Fibroblast of mammary gland (primary cell): ENCODE measurements around the gene CNOT2.
A peak's percentile ranks its signal among the peaks of the same experiment; 100 is the strongest.

Experiments
- DNase-seq: peaks from one replicate; pipeline ENCODE4 v3.0.0-alpha.2; 2010; ENCODE audit warnings: low read depth
- H3K4me3 ChIP-seq: 2 replicates; pipeline ENCODE4 v1.5.1; 2011; ENCODE audit warnings: low read depth, mild to moderate bottlenecking, low read length, moderate library complexity; ENCODE audit not compliant: control insufficient read depth
- TF ChIP-seq, protein P1 (sequence below): conservative IDR thresholded peaks from 2 replicates; pipeline ENCODE4 v1.5.1; 2011; ENCODE audit warnings: low read depth, low read length, inconsistent platforms; ENCODE audit not compliant: control insufficient read depth, insufficient read depth

Gene CNOT2

DNA sequence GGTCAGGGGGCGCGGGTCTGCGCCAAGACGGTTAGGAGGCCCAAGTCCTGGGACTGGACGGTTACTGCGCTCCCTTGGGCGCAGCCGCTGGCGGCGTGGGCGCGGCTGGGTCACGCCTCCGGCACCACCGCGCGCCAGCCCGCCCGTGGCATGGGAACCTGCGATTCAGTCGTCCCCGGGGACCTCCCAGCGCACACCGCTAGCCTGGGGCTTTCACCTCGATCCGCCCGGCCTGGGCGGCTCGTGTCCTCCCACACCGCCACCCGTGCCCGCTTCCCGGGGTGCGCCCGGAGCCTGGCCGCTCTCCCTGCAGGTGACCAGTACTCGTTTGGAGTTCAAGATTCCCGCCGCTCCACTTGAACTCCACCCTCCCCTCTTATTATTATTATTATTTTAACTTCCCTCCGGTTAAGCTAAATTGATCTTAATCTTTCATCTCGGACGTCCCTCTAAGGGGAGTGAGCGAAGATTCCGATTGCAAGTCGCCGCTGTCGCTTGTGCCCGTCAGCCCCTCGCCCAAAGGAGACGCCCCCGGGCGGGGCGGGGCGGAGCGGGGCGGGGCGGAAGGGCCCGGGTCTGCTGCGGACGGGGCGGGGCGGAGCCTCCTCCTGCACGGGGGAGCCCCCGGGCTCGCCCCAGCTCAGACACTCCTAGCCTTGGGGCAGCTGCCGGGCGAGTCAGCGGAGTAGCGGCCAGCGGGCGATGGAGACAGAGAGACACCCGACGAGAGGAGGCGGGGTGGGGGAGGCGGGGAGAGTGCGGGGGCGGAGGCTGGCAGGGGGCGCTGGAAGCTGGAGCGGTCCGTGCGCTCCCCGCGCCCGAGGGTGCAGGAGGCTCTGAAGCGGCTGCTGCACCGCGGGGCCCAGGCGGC, 122.7 kb downstream of the CNOT2 start, which contains the start of gene KCNMB4:
KCNMB4 (plus strand) TSS at position 643 of the 871 bp plus-strand sequence. CDS start 445 bp downstream, outside the sequence.
- DNase-seq, result no peak
- TF ChIP-seq, protein P1, sequence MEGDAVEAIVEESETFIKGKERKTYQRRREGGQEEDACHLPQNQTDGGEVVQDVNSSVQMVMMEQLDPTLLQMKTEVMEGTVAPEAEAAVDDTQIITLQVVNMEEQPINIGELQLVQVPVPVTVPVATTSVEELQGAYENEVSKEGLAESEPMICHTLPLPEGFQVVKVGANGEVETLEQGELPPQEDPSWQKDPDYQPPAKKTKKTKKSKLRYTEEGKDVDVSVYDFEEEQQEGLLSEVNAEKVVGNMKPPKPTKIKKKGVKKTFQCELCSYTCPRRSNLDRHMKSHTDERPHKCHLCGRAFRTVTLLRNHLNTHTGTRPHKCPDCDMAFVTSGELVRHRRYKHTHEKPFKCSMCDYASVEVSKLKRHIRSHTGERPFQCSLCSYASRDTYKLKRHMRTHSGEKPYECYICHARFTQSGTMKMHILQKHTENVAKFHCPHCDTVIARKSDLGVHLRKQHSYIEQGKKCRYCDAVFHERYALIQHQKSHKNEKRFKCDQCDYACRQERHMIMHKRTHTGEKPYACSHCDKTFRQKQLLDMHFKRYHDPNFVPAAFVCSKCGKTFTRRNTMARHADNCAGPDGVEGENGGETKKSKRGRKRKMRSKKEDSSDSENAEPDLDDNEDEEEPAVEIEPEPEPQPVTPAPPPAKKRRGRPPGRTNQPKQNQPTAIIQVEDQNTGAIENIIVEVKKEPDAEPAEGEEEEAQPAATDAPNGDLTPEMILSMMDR, result no peak
- peak within 1 kb of the TSS; percentile 58 for H3K4me3 ChIP-seq

DNA sequence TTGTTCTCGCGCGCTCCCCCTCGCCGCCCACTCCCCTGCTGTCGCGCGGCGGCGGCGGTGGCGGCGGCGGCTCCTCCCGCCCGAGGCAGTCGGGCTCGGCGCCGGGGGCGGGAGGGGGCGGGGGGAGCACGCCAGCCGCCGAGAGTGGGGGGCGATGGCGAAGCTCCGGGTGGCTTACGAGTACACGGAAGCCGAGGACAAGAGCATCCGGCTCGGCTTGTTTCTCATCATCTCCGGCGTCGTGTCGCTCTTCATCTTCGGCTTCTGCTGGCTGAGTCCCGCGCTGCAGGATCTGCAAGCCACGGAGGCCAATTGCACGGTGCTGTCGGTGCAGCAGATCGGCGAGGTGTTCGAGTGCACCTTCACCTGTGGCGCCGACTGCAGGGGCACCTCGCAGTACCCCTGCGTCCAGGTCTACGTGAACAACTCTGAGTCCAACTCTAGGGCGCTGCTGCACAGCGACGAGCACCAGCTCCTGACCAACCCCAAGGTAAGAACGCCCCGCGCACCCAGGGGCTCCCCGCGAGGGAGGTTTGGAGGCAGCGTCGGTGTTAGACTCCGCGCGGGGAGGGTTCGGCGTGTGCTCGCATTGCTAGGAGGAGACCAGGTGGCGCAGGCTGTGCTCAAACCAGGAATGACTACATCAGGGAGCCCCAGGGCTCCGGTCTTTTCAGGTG, 123.5 kb downstream of the CNOT2 start:
- TF ChIP-seq, protein P1, result no peak
- DNase-seq, result peak; percentile 19
- H3K4me3 ChIP-seq, result peak overlapping the region; percentile 48

DNA sequence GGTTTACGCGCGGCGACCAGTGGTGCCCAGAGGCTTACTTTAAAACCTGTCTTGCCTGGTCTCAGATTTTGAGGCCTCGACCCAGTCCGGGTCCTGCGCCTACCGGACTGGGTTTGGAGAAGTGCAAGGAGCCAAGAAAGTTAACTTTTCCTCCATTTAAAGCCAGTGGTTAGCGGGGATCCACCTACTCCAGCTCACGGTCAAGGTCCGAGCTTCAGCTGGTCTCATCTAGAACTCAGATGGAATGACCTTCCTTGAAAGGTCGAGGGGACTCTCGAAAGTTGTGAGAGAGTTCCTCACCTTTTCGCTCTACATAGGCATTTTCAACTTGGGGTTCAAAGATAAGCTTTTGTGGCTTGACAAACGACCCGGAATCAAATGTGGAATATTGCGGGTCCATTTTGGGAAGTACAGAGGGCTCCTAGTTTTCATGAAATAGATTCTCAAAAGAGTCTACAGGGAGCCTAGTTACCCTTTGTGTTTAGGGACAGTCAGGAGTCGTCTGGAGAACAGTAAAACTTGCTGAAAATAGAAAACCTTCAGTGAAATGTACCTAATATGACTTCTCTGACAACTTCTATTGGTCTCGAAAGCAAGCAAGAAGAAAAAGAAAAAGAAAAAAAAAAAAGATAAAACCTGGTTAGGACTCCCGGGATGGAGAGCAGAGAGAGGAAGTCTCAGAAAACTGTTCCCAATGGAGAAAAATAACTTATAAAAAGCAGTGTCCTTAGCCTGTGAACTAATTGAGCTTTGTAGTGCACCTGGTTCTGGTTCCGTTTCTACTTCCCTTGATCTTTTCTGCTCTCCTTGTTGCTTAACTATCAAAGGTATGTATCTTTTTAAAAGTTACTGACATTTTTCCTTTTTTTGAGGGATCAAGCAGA, 124.3 kb downstream of the CNOT2 start:
- DNase-seq, result no peak
- peak overlapping the region; percentile 48 for H3K4me3 ChIP-seq
- TF ChIP-seq, protein P1, result no peak

DNA sequence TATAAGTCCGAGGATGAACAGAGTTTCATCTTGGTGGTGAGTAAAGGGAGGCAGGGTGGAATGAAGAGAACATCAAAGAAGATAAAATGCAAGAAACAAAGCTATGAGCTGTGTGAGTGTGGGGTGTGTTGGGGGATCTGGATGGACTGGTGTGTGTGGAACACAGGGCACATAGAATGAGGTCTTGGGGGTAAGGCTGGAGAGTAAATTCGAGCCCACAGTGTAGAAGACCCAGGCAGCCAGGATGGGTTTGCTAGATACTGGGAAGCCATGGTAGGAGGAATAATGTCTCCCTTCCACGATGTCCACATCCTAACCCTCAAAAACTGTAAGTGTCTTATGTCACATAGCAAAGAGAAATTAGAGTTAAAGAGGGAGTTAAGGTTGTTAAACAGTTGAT, 129.6 kb downstream of the CNOT2 start:
- TF ChIP-seq, protein P1, result no peak
- H3K4me3 ChIP-seq, result no peak overlapping the region
- no peak for DNase-seq

DNA sequence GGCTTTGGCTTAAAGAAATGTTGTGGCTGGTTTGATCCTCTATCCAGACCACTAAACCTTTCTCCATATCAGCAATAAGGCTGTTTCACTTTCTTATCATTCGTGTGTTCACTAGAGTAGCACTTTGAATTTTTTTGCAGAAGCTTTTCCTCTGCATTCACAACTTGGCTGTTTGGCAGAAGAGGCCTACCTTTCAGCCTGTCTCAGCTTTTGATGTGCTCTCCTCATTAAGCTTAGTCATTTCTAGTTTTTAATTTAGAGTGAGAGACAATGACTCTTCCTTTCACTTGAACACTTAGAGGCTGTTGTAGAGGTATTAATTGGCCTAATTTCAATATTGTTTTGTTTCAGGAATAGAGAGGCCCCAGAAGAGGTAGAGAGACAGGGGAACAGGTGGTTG, 136.6 kb downstream of the CNOT2 start:
- TF ChIP-seq, protein P1, result no peak
- DNase-seq, result no peak
- no peak overlapping the region for H3K4me3 ChIP-seq

DNA sequence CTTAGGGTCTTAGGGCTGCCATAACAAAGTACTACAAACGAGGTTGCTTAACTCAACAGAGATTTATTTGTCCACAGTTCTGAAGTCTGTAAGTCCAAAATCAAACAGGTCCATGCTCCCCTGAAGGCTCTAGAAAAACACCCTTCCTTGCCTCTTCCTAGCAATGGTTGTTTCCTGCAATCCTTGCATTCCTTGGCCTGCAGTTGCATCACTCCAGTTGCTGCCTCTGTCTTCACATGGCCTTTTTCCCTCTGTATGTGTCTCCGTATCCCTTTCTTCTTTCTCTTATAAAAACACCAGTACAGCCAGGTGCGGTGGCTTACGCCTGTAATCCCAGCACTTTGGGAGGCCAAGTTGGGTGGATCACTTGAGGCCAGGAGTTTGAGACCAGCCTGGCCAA, 140.3 kb downstream of the CNOT2 start:
- no peak overlapping the region for H3K4me3 ChIP-seq
- TF ChIP-seq, protein P1, result no peak
- no peak for DNase-seq
